ENCODE data around the gene REEP1. TPM values are rescaled to one million over a fixed set of nuclear protein-coding genes. Genes with fewer than 3 reads are reported as not detected.

REEP1 gene
- total RNA-seq, 2 experiments from 2014 or later, result not detected

DNA sequence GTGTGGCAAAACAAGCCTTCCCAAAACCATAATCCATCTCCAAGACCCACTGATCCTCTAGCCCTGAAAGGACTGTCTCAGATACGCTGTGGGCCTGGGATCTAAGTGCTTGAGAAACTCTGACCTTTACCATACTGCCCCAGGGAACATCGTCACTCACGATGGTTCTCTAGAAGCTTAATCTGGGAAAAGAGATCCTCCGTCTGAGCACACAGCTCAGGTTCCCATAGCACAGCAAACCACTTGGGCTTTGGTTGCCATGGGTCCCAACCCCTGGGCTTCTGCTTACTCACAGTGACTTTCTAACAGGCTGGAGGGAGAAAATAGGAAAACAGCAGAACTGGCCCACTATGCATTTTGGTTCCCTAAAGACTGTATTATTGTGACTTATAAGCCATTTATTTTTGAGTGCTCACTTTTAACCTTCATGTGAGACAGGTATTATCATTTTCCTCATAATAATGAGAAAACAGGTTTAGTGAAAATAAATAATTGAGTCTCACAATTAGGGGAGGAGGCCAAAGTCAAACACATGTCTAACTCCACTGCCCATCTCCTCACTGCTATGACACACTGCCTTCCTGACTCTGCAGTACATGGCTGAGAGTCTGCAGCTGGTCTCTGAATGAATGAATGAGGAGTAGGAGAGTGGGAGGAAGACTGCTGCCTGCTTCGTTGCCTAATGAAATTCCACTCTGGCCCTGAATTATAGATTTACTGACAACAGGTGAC is 46.7 kb downstream of the REEP1 start:
- intact Hi-C loops (cut with micrococcal nuclease; ENCODE audit: unreplicated experiment), result loop anchor here (5.0 kb wide), 1 partner anchor 62 kb away; no protein-coding TSS in a partner anchor
- Histone ChIP-seq H3K4me3 (ENCODE audit: low read depth, low read length, poor library complexity, severe bottlenecking) (no peak overlapping the region), H4K20me1 (ENCODE audit: insufficient read depth, low read length) (no peaks in the 10 kb centered on the region), H3K4me2 (ENCODE audit: low read length) (no peak overlapping the region), H3K9me2 (ENCODE audit: insufficient read depth, low read length) (no peaks in the 10 kb centered on the region), H2AFZ (ENCODE audit: low read length) (no peak overlapping the region), H3K9me3 (ENCODE audit: low read length) (no peaks in the 10 kb centered on the region), H3K4me1 (ENCODE audit: insufficient read depth, low read length, poor library complexity, severe bottlenecking) (no peaks in the 10 kb centered on the region), H3K27ac (ENCODE audit: low read depth, low read length, poor library complexity, severe bottlenecking) (no peak overlapping the region), H3K36me3 (ENCODE audit: insufficient read depth, low read length) (no peaks in the 10 kb centered on the region), H3K79me2 (ENCODE audit: insufficient read depth, low read depth, low read length) (no peaks in the 10 kb centered on the region)
- no peak for TF ChIP-seq EZH2phosphoT487 (IDR thresholded peaks at IDR 0.05; ENCODE audit: borderline replicate concordance, low read depth, low read length)
- TF ChIP-seq, protein P1, sequence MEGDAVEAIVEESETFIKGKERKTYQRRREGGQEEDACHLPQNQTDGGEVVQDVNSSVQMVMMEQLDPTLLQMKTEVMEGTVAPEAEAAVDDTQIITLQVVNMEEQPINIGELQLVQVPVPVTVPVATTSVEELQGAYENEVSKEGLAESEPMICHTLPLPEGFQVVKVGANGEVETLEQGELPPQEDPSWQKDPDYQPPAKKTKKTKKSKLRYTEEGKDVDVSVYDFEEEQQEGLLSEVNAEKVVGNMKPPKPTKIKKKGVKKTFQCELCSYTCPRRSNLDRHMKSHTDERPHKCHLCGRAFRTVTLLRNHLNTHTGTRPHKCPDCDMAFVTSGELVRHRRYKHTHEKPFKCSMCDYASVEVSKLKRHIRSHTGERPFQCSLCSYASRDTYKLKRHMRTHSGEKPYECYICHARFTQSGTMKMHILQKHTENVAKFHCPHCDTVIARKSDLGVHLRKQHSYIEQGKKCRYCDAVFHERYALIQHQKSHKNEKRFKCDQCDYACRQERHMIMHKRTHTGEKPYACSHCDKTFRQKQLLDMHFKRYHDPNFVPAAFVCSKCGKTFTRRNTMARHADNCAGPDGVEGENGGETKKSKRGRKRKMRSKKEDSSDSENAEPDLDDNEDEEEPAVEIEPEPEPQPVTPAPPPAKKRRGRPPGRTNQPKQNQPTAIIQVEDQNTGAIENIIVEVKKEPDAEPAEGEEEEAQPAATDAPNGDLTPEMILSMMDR (conservative IDR thresholded peaks at IDR 0.05; ENCODE audit: low read length), result no peak
- CTCF ChIA-PET (ENCODE audit: unreplicated experiment), result no interaction called here
- DNase-seq (ENCODE audit: low spot score), result no peak
- POLR2A ChIA-PET, result interaction anchor here (1.6 kb wide), 1 partner anchor 8 kb away, joined by 3 read pairs; no protein-coding TSS in a partner anchor
- no TSS peak for BruUV-seq (replicated peaks)

DNA sequence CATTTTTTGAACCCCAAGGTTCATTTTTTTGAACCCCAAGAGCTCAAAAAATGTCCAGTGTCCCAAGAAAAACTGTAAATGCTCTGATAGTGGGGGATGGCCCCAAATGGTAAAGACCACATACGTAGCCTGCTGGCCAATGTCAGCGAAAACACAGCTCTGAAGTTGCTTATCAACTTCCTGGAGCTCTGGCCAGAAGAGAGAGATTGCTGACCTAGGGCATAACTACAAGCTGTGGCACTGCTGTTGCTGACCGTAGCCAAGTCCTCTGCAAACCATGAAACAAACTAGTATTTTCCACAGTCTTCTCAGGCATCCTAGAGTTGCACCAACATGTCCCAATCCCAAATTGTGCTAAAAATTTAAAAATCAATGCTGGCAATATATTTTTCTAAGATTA is 50.9 kb downstream of the REEP1 start:
- no peak overlapping the region for H3K4me2 ChIP-seq (ENCODE audit: low read length)
- H3K36me3 ChIP-seq (ENCODE audit: insufficient read depth, low read length), result no peaks in the 10 kb centered on the region
- no peaks in the 10 kb centered on the region for H3K4me1 ChIP-seq (ENCODE audit: insufficient read depth, low read length, poor library complexity, severe bottlenecking)
- no peaks in the 10 kb centered on the region for H3K79me2 ChIP-seq (ENCODE audit: insufficient read depth, low read depth, low read length)
- no peak for DNase-seq (ENCODE audit: low spot score)
- no peaks in the 10 kb centered on the region for H3K9me3 ChIP-seq (ENCODE audit: low read length)
- no peaks in the 10 kb centered on the region for H3K9me2 ChIP-seq (ENCODE audit: insufficient read depth, low read length)
- TF ChIP-seq, protein P1 (conservative IDR thresholded peaks at IDR 0.05; ENCODE audit: low read length), result no peak
- TF ChIP-seq EZH2phosphoT487 (IDR thresholded peaks at IDR 0.05; ENCODE audit: borderline replicate concordance, low read depth, low read length), result no peak
- no peak overlapping the region for H3K27ac ChIP-seq (ENCODE audit: low read depth, low read length, poor library complexity, severe bottlenecking)
- ChIA-PET CTCF (ENCODE audit: unreplicated experiment) (no interaction called here), POLR2A (interaction anchor here (0.5 to 0.9 kb wide), 2 partner anchors 11 to 35 kb away, joined by 3 to 4 read pairs; no protein-coding TSS in a partner anchor)
- H2AFZ ChIP-seq (ENCODE audit: low read length), result no peak overlapping the region
- no TSS peak for BruUV-seq (replicated peaks)
- intact Hi-C loops (cut with micrococcal nuclease; ENCODE audit: unreplicated experiment), result no loop called here
- H3K4me3 ChIP-seq (ENCODE audit: low read depth, low read length, poor library complexity, severe bottlenecking), result no peak overlapping the region
- no peaks in the 10 kb centered on the region for H4K20me1 ChIP-seq (ENCODE audit: insufficient read depth, low read length)

- DNase-seq (ENCODE audit: low spot score), result no peak
- CTCF ChIA-PET (ENCODE audit: unreplicated experiment), result no interaction called here
- Histone ChIP-seq H3K79me2 (ENCODE audit: insufficient read depth, low read depth, low read length) (no peaks in the 10 kb centered on the region), H4K20me1 (ENCODE audit: insufficient read depth, low read length) (no peaks in the 10 kb centered on the region), H3K9me3 (ENCODE audit: low read length) (no peaks in the 10 kb centered on the region), H3K9me2 (ENCODE audit: insufficient read depth, low read length) (no peaks in the 10 kb centered on the region), H3K4me1 (ENCODE audit: insufficient read depth, low read length, poor library complexity, severe bottlenecking) (no peaks in the 10 kb centered on the region), H2AFZ (ENCODE audit: low read length) (no peak overlapping the region), H3K4me3 (ENCODE audit: low read depth, low read length, poor library complexity, severe bottlenecking) (no peak overlapping the region), H3K27ac (ENCODE audit: low read depth, low read length, poor library complexity, severe bottlenecking) (no peak overlapping the region), H3K36me3 (ENCODE audit: insufficient read depth, low read length) (no peaks in the 10 kb centered on the region), H3K4me2 (ENCODE audit: low read length) (no peak overlapping the region)
- POLR2A ChIA-PET, result interaction anchor here (0.5 kb wide), 1 partner anchor 35 kb away, joined by 4 read pairs; no protein-coding TSS in a partner anchor
- TF ChIP-seq, protein P1 (conservative IDR thresholded peaks at IDR 0.05; ENCODE audit: low read length), result no peak
- TF ChIP-seq EZH2phosphoT487 (IDR thresholded peaks at IDR 0.05; ENCODE audit: borderline replicate concordance, low read depth, low read length), result no peak
- intact Hi-C loops (cut with micrococcal nuclease; ENCODE audit: unreplicated experiment), result no loop called here
- BruUV-seq (replicated peaks), result no TSS peak
Observed at GRCh38 chr2:86285981-86286380, 51.4 kb downstream of the REEP1 start.
